ENCODE measurements around the gene SCAPER. TPM values are rescaled to one million over a fixed set of nuclear protein-coding genes. Genes with fewer than 3 reads are reported as not detected.

Gene SCAPER
- total RNA-seq, 1 experiment from 2014 or later, result 7.4 TPM

- H2BK15ac ChIP-seq (ENCODE audit: low read depth, low read length), result no peak overlapping the region
- Mint-ChIP-seq H3K4me3 (no peak overlapping the region), H3K27me3 (ENCODE audit: low read depth) (no peaks in the 10 kb centered on the region), H3K4me1 (peaks cover 14 to 15% of the 10 kb centered on the region in 2 experiments), H3K36me3 (ENCODE audit: insufficient read depth in 1 of 3, low read depth in 3 of 3) (no peaks in the 10 kb centered on the region), H3K27ac (no peak overlapping the region), H3K9me3 (no peaks in the 10 kb centered on the region)
- no peak overlapping the region for H3K9ac ChIP-seq (ENCODE audit: extremely low read depth, insufficient read length, low read length)
- H3K4me1 ChIP-seq (ENCODE audit: insufficient read depth, low read length), result peaks cover 2% of the 10 kb centered on the region; the same call in 1 of the 2 replicates
- H4K8ac ChIP-seq (replicated peaks; ENCODE audit: insufficient read length, low read depth, low read length), result no peak overlapping the region
- no peak overlapping the region for H2AFZ ChIP-seq (ENCODE audit: low read length)
- no peak overlapping the region for H3K27ac ChIP-seq (ENCODE audit: insufficient read length, low read depth, low read length)
- H3K14ac ChIP-seq (ENCODE audit: insufficient read depth, low read length), result no peak overlapping the region
- H3K79me1 ChIP-seq (ENCODE audit: insufficient read depth, low read depth, low read length, poor library complexity, severe bottlenecking), result no peaks in the 10 kb centered on the region
- no peak overlapping the region for H4K91ac ChIP-seq (ENCODE audit: insufficient read length, low read depth, low read length)
- H3K23ac ChIP-seq (ENCODE audit: insufficient read length, low read depth, low read length), result no peak overlapping the region
- DNase-seq, result no peak
- no peak overlapping the region for H2BK20ac ChIP-seq (ENCODE audit: low read depth, low read length, poor library complexity, severe bottlenecking)
- H3K4ac ChIP-seq (ENCODE audit: low read depth, low read length), result no peak overlapping the region
- WGBS (ENCODE audit: extremely low coverage, insufficient read length, low lambda C conversion rate), result no CpG with 5 or more reads among the region's 2 CpGs
- H3T11ph ChIP-seq (ENCODE audit: low read length), result no peak overlapping the region
- no peaks in the 10 kb centered on the region for H4K20me1 ChIP-seq (ENCODE audit: control insufficient read depth, insufficient read depth, insufficient read length)
- H3K18ac ChIP-seq (ENCODE audit: insufficient read length, low read depth, low read length), result no peak overlapping the region
- no peak for TF ChIP-seq CTCF (conservative IDR thresholded peaks at IDR 0.05)
- H2AK5ac ChIP-seq (ENCODE audit: insufficient read length, low read length), result no peak overlapping the region
- H3K23me2 ChIP-seq (ENCODE audit: insufficient read length, low read depth, low read length, poor library complexity, severe bottlenecking), result no peaks in the 10 kb centered on the region
- no peak overlapping the region for H3K56ac ChIP-seq (ENCODE audit: insufficient read length, low read depth, low read length)
- no peak overlapping the region for H2BK5ac ChIP-seq (ENCODE audit: insufficient read length, low read length)
- H3K9me3 ChIP-seq (ENCODE audit: control insufficient read depth, low read depth, low read length), result no peaks in the 10 kb centered on the region
- H4K5ac ChIP-seq (ENCODE audit: insufficient read length, low read depth, low read length), result no peak overlapping the region
- no peaks in the 10 kb centered on the region for H3K27me3 ChIP-seq (ENCODE audit: insufficient read depth, low read length)
- H2BK120ac ChIP-seq (ENCODE audit: low read depth, low read length, poor library complexity, severe bottlenecking), result no peak overlapping the region
- H3K4me2 ChIP-seq (ENCODE audit: insufficient read depth, insufficient read length, low read length), result no peak overlapping the region
- H3K79me2 ChIP-seq (ENCODE audit: insufficient read depth, low read length), result no peaks in the 10 kb centered on the region
- no peak overlapping the region for H2BK12ac ChIP-seq (ENCODE audit: insufficient read length, low read depth, low read length)
Measured at GRCh38 chr15:76799760-76800159, 105.4 kb downstream of the SCAPER start.

Data from H9 (cell line).